NCI-H69 (cell line): ENCODE measurements around the gene WDCP.
A peak's percentile ranks its signal among the peaks of the same experiment; 100 is the strongest.
"Not testable (repeated sequence)": the region's sequence is repeated elsewhere in the genome, so short reads cannot be mapped to it uniquely, and the experiment has no call there.

Experiments used
- DNase-seq: peaks from one replicate; lab custom pipeline; 2025; lab: John Stamatoyannopoulos, UW

Gene WDCP

DNA sequence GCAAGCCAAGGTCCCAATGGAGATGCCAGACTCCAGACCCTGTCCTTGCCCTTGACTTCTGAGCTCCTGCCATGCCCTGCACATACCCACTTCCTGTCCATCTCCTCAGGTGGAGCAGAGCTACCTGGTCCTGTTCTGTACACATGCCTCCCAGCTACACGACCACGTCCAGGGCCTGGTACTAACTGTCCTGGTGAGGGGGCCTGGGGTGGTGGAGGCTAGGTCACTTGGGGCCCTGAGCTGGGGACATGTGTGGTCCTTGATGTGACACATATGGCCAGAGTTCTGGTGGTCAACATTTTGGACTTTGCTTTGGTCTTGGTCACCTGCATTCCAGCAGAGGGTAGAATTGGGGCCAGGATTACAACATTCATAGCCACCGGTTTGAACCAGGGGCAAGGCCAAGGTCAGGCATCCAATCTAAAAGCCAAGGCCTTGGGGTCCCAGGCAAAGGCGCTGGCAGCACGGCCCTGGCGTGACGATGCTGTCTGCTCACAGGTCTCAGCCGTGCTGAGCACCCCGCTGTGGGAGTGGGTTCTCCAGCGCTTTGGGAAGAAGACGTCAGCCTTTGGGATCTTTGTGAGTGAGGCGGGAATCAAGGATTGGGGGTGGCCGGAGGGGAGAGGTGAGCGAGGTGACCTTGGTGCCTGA is 24.7 kb downstream of the WDCP start:
- no peak for DNase-seq

- peak; percentile 9 for DNase-seq
These were observed 25.8 kb downstream of the WDCP start for GRCh38 chr2:24021122-24021998.

- no peak for DNase-seq
These were observed 26.9 kb downstream of the WDCP start for GRCh38 chr2:24020244-24020643.

DNA sequence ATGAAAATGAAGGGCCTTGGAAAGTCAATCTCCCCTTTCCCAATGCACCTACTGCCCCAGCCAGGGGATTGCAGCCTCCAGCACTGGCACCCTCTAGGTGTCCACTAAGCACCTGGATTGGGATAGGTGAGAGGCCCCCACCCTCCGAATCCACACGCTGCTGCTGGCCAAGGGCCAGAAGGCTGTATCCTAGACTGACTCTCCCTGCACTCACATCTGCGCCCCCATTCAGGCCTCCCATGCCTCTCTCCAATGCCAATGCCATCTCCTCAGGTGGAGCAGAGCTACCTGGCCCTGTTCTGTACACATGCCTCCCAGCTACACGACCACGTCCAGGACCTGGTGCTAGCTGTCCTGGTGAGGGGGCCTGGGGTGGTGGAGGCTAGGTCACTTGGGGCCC is 27.5 kb downstream of the WDCP start:
- DNase-seq: no peak

- DNase-seq: no peak
These were observed 28.9 kb downstream of the WDCP start for GRCh38 chr2:24018241-24018640.

DNA sequence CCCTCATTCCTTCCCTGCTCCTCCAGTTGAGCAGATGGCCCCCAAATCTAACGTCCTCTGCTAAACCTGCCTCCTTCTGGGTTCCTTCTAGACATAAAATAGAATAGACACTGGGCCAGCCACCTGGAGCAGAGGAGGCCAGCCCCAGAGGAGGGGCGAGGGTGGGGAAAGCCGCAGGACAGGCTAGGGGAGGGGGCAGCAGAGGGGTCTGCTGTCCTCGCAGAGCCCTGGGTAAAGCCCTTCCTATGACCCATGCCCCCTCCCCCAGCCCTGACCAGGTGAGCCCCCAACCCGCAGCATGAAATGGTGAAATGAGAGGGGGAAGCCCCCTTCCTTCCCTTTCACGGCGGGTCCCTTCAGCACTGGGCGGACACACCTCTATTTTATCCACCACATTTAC is 29.5 kb downstream of the WDCP start:
- DNase-seq: no peak

GRCh38 chr2:24016853-24017703 is 30.1 kb downstream of the WDCP start:
- DNase-seq: no peak

DNA sequence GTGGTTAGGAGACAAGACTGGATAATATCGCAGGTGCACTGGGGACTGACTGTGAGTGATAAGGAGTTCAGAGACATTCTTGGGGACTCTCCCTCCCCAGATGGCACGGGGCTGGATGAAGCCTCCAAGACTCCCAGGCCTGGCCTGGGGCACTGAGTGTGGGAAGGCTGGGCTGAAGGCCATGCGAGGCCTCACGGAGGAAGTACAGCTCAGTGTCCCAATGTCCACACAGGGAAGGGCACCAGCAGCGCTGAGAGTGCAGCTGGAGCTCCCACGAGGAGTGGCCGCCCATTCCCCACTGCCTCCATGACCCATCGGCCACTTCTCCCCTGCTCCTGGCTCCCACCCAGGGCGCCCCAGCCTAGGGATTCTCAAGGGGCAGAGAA is 30.8 kb downstream of the WDCP start:
- no peak for DNase-seq

DNA sequence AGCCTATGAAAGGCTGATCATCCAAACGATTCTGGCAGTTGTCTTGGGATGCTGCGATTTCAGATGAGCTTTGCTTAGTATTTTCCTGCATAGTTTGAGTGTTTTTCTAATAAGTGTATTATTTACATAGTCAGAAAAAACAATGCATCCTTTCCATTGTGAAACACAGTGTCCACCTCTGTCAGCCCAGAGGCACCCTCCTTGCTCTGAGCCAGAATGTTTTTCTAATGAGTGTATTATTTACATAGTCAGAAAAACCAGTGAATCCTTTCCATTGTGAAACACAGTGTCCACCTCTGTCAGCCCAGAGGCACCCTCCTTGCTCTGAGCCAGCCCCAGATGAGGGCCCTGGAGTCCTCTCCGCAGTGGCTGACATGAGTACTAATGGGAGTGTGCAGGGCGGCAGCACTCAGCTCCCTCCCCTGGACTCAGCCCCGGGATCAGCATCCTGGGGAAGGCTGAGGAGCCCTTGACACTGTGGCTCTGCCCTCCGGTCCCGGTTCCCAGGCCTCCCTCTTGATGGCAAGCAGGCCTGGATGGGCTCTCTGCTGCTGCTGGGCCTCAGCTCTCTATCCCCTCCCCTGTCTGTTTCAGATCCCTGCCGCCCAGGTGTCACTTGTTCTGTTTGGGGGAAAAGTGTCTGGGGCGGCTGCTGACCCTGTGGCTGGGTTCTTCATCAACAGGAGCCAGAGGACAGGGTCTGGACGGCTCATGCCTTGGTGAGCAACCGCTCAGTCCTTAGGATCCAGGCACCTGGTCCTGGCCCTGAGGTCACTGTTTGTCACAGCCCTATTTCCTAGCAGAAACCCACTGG is 31.4 kb downstream of the WDCP start:
- no peak for DNase-seq

GRCh38 chr2:24014902-24015301 is 32.3 kb downstream of the WDCP start:
- not testable (repeated sequence) for DNase-seq

GRCh38 chr2:24012521-24013188 is 34.5 kb downstream of the WDCP start:
- no peak for DNase-seq

DNA sequence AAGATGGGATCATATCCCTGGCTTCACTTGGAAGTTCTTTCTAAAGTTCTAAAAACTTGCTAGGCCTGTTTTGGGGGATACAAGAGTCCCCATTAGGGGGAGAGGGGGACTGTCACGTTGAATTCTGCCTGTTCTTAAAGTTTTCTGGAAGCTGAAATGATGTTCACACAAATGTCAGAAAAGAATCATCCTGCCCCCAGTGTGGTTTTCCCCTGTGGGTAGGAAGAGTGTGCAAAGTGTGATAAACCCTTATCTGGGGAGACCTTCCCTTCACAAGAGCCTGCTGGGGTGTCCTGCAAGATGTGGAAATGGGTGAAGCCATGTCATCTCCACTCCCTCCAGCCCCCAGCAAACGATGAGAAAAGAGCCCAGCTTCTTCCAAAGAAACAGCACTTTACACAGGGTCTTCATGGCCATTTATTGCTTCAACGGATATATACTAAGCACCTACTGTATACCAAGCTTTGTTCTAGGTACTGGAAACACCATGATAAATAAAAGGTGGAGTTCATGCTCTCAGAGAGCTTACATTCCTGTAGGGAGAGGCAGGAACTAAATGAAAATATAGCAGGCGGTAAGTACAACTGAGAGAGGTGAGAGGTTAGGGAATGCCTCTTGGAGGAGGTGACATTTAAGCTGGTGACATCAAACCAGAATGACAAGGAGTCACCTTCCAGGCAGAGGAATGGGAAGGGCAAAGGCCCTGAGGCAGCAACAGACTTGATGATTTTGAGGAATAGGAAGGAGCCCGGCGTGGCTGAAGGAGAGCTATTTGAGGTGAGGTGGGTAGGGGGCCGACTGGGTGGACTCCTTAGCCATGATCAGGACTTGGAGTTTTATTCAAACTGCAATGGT is 35.7 kb downstream of the WDCP start:
- no peak for DNase-seq

GRCh38 chr2:24010477-24011249 is 36.5 kb downstream of the WDCP start:
- no peak for DNase-seq

DNA sequence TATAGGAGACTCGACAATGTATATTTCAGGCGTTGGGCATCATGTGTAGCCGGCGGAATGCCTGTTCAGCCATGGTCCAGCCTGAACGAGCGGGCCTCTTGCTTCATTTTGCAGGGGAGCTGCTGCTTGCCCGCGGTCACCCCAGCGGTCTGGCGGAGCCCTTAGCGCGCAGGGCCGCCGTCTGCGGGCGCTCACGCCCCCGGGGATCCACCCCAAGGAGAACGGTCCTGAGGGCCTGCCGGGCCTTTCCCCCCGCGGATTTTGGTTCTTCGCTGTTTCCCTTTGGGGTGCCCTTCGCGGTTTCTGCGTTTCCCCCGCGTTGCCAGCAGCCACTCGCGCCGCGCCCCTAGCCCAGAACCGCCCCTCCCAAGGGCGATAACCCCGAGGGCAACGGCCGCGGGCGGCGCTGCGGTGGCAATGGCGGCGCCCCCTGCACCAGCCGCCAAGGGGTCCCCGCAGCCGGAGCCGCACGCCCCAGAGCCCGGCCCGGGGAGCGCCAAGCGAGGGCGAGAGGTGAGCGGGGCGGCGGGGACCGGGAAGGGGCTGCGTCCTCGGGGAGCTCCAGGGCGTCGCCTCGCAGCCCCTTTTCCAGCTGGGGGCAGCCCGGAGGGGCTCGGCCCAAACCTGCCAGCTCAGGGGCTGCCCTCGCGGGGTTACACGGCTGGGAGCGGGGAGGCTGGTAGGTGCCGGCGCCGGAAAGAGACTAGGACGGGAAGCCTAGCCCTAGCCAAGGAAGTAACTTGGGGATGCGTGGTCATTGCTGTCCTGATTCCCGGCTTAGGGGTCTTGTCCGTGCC is 37.3 kb downstream of the WDCP start, which contains the start of gene MFSD2B:
MFSD2B (plus strand) TSS at position 406 of the 797 bp plus-strand sequence; CDS start at position 418, 12 bp downstream.
- DNase-seq: no peak

DNA sequence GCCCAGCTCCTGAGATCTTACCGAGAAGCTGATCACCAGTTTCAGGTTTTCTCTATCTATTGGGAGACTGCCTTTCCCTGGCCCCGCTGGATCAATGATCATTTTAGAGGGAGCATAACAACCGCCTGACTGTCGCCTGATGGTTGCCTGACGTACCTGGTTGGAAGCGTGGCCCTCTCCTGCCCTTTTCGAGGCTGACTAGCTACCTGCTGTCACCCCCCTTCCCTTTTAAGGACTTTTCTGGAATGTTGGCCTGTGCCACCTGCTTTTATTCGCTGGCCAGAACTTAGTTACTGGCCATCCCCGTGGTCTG is 37.9 kb downstream of the WDCP start:
- no peak for DNase-seq

GRCh38 chr2:24008672-24009366 is 38.4 kb downstream of the WDCP start:
- no peak for DNase-seq

- no peak for DNase-seq
These were observed 39.5 kb downstream of the WDCP start for GRCh38 chr2:24007693-24008092.

GRCh38 chr2:23994567-23994966 is 52.6 kb downstream of the WDCP start:
- DNase-seq: no peak
